IPS-18a (cell line): ENCODE results near the gene ATXN10.

ENCODE experiments used
- H3K27ac ChIP-seq: one replicate; pipeline ENCODE4 v1.5.1; 2013; ENCODE audit warnings: low read length
- H3K27me3 ChIP-seq: one replicate; pipeline ENCODE4 v1.6.1; 2013; ENCODE audit warnings: mild to moderate bottlenecking, low read length; ENCODE audit not compliant: control insufficient read depth, insufficient read depth
- H3K36me3 ChIP-seq: one replicate; pipeline ENCODE4 v1.6.1; 2013; ENCODE audit warnings: low read depth, low read length; ENCODE audit not compliant: control insufficient read depth
- H3K4me1 ChIP-seq: one replicate; pipeline ENCODE4 v1.6.1; 2013; ENCODE audit warnings: low read depth, low read length; ENCODE audit not compliant: control insufficient read depth
- H3K4me3 ChIP-seq: one replicate; pipeline ENCODE4 v1.5.1; 2013; ENCODE audit warnings: low read length
- H3K9ac ChIP-seq: one replicate; pipeline ENCODE4 v1.6.1; 2013; ENCODE audit warnings: mild to moderate bottlenecking, low read length, moderate library complexity
- H3K9me3 ChIP-seq: one replicate; pipeline ENCODE4 v1.6.1; 2013; ENCODE audit warnings: low read depth, low read length; ENCODE audit not compliant: control insufficient read depth

The ATXN10 gene

GRCh38 chr22:45859231-45860161 lies 187.9 kb downstream of the ATXN10 start:
- Histone ChIP-seq H3K9me3 (no peaks in the 10 kb centered on the region), H3K4me1 (no peaks in the 10 kb centered on the region), H3K27ac (no peak overlapping the region), H3K9ac (no peak overlapping the region), H3K4me3 (no peak overlapping the region), H3K36me3 (no peaks in the 10 kb centered on the region), H3K27me3 (peaks cover 1% of the 10 kb centered on the region)

- Histone ChIP-seq H3K9ac (no peak overlapping the region), H3K27me3 (peaks cover 8% of the 10 kb centered on the region), H3K4me1 (no peaks in the 10 kb centered on the region), H3K4me3 (no peak overlapping the region), H3K36me3 (no peaks in the 10 kb centered on the region), H3K9me3 (no peaks in the 10 kb centered on the region), H3K27ac (no peak overlapping the region)
Measured at GRCh38 chr22:45860201-45860600, 188.6 kb downstream of the ATXN10 start.

- H3K9ac ChIP-seq: no peak overlapping the region
- no peaks in the 10 kb centered on the region for H3K36me3 ChIP-seq
- H3K4me3 ChIP-seq: no peak overlapping the region
- H3K9me3 ChIP-seq: no peaks in the 10 kb centered on the region
- peaks cover 19% of the 10 kb centered on the region for H3K27me3 ChIP-seq
- H3K27ac ChIP-seq: no peak overlapping the region
- H3K4me1 ChIP-seq: no peaks in the 10 kb centered on the region
Measured at GRCh38 chr22:45861259-45861658, 189.6 kb downstream of the ATXN10 start.

- Histone ChIP-seq H3K4me3 (no peak overlapping the region), H3K27ac (no peak overlapping the region), H3K9me3 (no peaks in the 10 kb centered on the region), H3K27me3 (peaks cover 48% of the 10 kb centered on the region), H3K36me3 (no peaks in the 10 kb centered on the region), H3K4me1 (no peaks in the 10 kb centered on the region), H3K9ac (no peak overlapping the region)
Measured at GRCh38 chr22:45863981-45864751, 192.5 kb downstream of the ATXN10 start.

GRCh38 chr22:45864959-45865476 lies 193.4 kb downstream of the ATXN10 start:
- no peak overlapping the region for H3K27ac ChIP-seq
- H3K9ac ChIP-seq: no peak overlapping the region
- no peaks in the 10 kb centered on the region for H3K9me3 ChIP-seq
- peaks cover 57% of the 10 kb centered on the region for H3K27me3 ChIP-seq
- H3K36me3 ChIP-seq: no peaks in the 10 kb centered on the region
- no peaks in the 10 kb centered on the region for H3K4me1 ChIP-seq
- no peak overlapping the region for H3K4me3 ChIP-seq

GRCh38 chr22:45865561-45866125 lies 194.0 kb downstream of the ATXN10 start:
- Histone ChIP-seq H3K9me3 (no peaks in the 10 kb centered on the region), H3K27me3 (peaks cover 63% of the 10 kb centered on the region), H3K27ac (no peak overlapping the region), H3K36me3 (no peaks in the 10 kb centered on the region), H3K4me1 (no peaks in the 10 kb centered on the region), H3K4me3 (no peak overlapping the region), H3K9ac (no peak overlapping the region)

GRCh38 chr22:45866126-45866645 lies 194.6 kb downstream of the ATXN10 start:
- Histone ChIP-seq H3K9me3 (no peaks in the 10 kb centered on the region), H3K27ac (no peak overlapping the region), H3K36me3 (no peaks in the 10 kb centered on the region), H3K9ac (no peak overlapping the region), H3K27me3 (peaks cover 63% of the 10 kb centered on the region), H3K4me3 (no peak overlapping the region), H3K4me1 (no peaks in the 10 kb centered on the region)

- Histone ChIP-seq H3K9me3 (no peaks in the 10 kb centered on the region), H3K27me3 (peaks cover 63% of the 10 kb centered on the region), H3K27ac (no peak overlapping the region), H3K4me3 (peak overlapping the region; percentile 43), H3K36me3 (no peaks in the 10 kb centered on the region), H3K4me1 (no peaks in the 10 kb centered on the region), H3K9ac (no peak overlapping the region)
Measured at GRCh38 chr22:45866646-45867117, 195.0 kb downstream of the ATXN10 start.

- H3K9me3 ChIP-seq: no peaks in the 10 kb centered on the region
- peaks cover 63% of the 10 kb centered on the region for H3K27me3 ChIP-seq
- peak overlapping the region; percentile 43 for H3K4me3 ChIP-seq
- H3K4me1 ChIP-seq: no peaks in the 10 kb centered on the region
- H3K9ac ChIP-seq: no peak overlapping the region
- no peak overlapping the region for H3K27ac ChIP-seq
- no peaks in the 10 kb centered on the region for H3K36me3 ChIP-seq
Measured at GRCh38 chr22:45867118-45867905, 195.7 kb downstream of the ATXN10 start.

- Histone ChIP-seq H3K9me3 (no peaks in the 10 kb centered on the region), H3K4me1 (no peaks in the 10 kb centered on the region), H3K27me3 (peaks cover 63% of the 10 kb centered on the region), H3K27ac (no peak overlapping the region), H3K36me3 (no peaks in the 10 kb centered on the region), H3K4me3 (peak overlapping the region; percentile 43), H3K9ac (no peak overlapping the region)
Measured at GRCh38 chr22:45867906-45868555, 196.4 kb downstream of the ATXN10 start.
